OCI-LY3 (cell line): ENCODE data around the gene MCRS1.

Experiments used
- CTCF ChIP-seq: fragments of 200-600, 300-600 bp; sonication (generic); IDR thresholded peaks from 2 replicates; pipeline ENCODE4 v1.5.1; 2014; ENCODE audit warnings: antibody characterized with exemption, low read length, low read depth
- EZH2phosphoT487 ChIP-seq: fragments of 200-600 bp; shearing (Covaris generic); IDR thresholded peaks from 2 replicates; pipeline ENCODE4 v1.6.1; 2018; ENCODE audit warnings: antibody characterized with exemption, mixed run types, low read depth

GRCh38 chr12:49524660-49525324 is 43.1 kb downstream of the MCRS1 start:
- TF ChIP-seq CTCF: no peak
- TF ChIP-seq EZH2phosphoT487: no peak
